NK-92 treated with Interleukin-12 subunit alpha and Interleukin-12 subunit beta, amount 100 ng/mL, for 24 hours (cell line): ENCODE data around the gene SRMS.

Experiments
- DNase-seq: peaks from one replicate; lab custom pipeline; 2025; lab: John Stamatoyannopoulos, UW

The SRMS gene

DNA sequence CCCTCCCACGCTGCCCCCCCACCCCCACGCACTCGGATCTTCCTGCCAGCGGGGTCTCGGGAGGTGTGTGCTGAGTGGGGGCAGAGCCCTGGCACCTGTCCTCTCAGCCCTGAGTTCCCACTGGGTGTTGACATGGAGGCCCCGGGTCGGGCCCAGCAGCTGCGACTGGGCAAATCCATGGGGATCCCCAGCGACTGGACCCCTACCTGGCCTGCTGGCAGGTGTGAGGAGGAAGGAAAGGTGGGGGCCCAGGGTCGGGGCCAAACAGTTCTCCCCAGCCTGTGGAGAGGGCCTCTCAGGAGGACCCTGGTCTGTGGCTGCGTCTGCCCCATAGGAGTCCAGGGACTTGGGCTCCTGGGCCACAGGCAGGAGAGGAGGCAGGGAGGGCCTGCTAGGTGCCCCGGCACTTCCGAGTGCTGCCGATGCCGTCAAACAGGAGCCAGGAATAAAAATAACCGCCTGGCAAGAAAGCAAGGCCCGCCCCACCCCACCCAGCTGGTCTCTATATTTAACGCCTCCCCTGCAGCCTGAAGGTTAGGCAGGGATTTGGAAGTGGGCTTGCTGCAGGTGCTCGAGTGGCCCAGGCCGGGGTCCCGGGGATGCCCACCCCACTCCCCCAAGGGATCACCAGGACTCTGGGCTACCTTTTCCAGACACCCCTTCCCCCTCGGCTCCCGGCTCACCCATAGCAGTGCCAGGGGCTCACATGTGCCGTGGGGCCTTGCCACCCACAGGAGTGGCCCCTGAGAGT is 47.2 kb downstream of the SRMS start:
- DNase-seq = no peak

DNA sequence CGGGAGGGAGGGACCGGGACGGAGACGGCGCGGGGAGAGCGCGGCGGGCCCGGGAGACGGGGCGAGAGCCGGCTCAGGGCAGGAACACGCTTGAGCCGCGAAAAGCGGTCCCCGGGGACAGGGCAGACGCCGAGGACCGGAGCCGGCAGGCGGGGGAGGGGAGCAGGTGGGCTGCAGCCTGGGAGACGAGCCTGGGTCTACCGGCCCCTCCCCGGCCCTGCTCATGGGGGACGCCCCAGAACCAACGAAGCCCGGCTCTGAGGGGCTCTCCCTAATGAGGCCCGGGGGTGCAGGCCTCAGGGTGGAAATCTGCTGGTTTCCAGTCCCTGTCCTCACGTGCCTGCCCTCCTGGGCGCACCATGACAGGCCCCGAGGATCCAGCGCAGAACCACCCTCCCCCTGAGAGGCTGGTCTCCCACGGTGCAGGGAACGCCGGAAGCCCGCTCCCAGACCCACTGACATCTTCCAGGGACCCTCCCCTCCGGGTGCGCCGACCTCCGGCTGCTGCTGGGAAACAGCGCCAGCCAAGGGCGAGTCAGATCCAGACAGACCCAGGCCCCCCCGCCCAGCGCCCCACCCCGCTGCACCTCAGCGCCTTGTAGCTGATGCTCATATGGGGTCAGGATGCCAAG is 48.1 kb downstream of the SRMS start:
- DNase-seq = no peak

DNA sequence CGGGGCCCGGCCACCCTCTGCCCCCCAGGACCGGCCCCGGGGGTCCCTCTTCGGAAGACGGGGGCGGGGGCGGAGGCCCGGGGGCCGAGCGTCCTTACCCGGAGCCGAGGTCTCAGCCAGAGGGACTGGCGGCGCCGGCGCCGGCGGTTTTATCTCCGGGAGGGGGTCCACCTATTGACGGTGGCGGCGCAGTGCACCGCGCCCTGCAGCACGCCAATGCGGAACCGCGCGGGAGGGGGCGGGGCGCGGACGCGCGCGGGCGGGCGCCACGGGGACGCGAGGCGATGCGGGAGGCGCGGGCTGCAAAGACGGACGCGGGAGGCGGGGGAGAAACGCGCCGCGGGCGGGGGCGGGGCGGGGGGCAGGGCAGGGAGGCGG is 48.6 kb downstream of the SRMS start, which contains the start of gene EEF1A2:
Gene EEF1A2, minus strand, starts transcription at position 124 of the 378 bp plus-strand sequence. CDS start 1,320 bp downstream, outside the sequence.
- no peak for DNase-seq

DNA sequence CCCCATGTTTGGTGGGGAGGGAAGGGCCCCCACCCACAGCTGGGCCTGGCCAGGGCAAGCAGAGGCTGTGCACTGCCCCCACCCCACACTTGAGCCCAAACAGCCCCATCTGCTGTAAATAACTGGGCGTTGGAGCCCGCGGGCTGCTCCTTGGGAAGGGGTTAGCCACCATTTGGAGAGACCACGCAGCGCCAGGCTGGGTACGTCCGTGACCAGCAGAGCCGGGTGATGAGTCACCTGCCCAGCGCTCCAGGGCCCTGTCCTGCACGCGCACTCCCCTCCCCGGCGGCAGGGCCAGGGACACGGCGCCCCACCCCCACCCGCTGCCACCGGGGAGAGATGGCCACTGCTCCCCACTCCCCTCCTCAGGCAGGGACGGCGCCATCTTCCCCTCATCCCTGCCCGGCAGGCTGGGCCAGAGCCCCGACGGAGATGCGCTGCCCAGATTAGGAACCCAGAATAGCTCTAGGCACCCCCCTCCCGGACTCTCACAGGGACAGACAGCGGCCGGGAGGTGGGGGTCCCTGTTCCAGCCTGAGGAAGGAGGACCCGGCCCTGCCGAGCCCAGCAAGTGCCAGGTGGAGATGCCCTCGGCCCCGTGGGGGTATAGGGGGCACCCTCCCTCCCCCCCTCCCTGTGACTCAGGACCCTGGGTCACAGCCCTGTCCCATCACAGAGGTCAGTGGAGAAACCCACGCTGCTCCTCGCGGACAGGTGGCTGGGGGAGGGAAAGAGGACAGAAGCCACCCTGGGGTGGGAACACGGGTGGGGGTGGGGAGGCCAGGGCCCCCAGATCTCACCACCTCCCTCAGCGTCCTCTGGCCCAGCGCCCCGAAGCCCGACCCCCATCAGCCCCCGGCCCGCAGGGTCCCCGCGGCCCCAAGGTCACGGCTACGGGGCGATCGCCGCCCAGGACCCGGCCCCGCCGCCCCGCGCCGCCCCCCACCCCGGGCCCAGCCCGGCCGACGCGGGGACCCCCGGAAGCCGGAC is 49.3 kb downstream of the SRMS start:
- no peak for DNase-seq

DNA sequence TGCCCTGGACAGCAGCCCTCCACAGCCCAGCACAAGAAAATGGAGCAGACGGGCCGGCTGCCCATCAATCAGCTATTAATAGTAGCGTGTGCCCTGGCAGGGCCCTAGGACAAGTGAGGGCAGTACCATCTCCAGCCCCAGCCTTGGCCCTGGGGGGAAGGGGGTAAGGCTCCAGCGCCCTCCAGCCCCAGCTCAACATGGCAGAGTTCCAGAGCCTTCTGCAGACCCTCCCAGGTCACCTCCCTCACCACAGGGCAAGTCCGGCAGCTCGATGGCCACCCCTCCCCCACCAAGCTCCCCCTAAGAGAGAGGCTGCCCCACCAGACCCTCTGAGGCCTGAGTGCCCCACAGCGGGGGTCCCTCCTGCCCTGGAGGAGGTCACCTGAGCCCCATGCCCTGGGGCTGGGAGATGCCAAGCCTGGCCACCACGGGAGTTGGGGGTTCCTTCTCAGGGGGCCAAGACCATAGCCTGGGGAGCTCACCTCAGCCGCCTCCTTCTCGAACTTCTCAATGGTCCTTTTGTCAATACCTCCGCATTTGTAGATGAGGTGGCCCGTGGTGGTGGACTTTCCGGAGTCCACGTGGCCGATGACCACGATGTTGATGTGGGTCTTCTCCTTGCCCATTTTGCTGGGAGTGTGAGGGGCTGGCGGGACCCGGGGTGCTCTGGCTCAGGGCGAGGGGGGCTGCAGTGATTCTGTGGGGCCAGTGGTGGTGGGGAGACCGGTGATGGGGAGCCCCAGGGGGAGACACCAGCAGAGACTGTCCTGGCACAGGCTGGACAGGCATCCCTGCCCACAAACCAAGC is 50.2 kb downstream of the SRMS start:
- no peak for DNase-seq

DNA sequence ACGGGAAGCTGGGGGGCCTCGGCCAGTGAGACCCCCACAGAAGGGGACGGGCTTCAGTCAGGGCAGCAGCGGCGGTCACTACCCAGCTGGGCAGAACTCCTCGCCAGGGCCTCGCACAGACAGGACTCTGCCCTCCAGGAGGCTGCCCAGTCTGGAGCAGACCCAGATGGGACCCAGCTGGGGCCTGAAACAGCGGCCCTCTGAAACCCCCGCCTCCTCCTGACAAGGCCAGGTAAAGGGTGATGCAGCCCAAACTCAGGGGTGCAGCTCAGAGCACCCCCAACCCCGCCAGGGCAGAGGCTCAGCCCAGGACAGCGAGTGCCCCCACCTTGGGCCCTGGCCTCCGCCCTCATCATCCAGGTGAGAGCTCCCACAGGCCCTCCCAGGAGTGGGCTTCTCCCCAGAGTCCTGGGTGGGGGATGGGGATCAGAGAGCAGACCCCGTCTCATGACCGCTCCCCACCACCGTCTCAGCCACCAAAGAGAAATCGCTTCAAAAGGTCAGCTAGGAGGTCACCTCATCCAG is 50.9 kb downstream of the SRMS start:
- no peak for DNase-seq

DNA sequence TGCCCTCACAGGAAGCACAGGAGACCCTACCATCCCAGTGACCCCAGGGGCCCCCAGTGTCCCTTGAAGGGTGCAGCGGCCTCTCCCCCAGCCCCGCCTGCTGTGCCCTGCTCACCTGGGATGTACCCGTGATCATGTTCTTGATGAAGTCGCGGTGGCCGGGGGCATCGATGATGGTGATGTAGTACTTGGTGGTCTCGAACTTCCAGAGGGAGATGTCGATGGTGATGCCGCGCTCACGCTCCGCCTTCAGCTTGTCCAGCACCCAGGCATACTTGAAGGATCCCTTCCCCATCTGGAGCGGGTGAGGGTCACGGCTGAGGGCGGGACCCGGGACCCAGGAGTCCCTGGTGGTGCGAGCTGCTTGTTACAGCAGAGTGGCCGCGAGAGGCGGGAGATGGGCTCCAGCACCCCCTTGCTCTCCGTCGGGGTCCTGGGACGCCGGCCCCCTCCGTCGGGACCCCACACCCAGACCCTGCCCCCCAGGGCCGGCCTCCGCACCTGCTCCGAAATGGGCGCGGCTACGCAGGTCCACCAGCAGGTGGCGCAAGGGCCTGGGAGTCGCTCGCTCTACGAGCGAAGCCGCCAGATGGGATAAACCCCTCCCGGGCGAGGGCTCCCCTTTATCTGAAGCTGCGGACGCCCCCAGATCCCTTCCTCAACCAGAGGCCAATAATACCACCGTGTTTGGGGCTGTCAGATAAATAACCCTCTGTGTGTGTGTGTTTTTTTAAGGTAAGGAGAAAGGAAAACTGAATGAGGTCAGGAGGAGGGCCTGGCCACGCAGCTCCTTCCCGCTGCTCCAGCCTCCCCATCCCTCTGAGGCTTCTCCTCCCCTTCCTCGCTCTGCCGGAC is 51.6 kb downstream of the SRMS start:
- peak; percentile 44 for DNase-seq

DNA sequence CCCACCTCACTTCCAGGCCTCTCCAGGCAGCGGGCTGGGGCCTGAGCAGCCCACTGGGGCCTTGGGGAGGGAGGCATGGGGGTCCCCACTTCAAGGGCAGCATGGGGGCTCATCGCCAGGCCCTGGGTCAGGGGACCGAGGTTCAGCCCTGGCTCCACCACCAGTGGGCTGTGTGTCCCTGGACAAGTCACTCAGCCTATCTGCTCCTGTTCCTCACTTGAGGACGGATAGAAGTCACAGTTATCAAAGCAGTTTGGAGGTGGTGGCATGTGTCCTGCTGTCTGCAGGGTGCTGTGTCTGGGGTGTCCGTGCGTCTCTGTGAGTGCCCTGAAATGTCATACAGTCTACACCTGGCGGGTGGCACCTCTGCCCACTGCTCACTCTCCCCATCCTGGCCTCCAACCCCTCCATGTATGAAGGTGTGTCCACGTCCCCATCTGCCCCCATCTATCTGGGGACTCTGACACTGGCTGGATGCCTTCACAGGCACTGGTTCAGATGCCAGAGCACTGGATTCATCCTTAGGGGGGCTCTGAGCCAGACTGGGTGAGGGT is 52.3 kb downstream of the SRMS start:
- no peak for DNase-seq

DNA sequence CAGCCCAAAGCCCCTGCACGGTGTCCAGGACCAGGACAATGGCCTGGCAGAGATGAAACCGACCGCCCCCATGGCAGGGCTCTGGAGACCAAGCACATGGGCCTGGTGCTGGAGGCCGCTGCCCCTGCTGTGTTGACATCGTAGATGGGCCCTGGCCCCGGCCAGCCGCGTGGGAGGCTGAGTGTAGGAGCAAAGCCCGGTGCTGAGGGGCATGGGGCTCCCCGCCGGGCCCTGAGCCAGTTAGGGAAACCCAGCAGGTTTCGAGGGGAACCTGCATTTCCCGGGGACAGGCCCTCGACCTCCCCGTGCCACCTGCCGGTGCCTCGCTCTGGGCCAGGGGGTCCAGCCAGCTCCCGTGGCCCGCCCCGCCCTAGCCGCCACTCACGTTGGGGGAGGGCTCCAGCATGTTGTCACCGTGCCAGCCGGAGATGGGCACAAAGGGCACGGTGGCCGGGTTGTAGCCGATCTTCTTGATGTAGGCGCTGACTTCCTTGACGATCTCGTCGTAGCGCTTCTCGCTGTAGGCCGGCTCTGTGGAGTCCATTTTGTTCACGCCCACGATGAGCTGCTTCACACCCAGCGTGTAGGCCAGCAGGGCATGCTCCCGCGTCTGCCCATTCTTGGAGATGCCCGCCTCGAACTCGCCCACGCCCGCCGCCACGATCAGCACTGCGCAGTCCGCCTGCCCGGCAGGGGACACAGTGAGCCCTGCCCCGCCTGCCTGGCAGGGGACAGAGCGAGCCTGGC is 53.0 kb downstream of the SRMS start:
- no peak for DNase-seq

DNA sequence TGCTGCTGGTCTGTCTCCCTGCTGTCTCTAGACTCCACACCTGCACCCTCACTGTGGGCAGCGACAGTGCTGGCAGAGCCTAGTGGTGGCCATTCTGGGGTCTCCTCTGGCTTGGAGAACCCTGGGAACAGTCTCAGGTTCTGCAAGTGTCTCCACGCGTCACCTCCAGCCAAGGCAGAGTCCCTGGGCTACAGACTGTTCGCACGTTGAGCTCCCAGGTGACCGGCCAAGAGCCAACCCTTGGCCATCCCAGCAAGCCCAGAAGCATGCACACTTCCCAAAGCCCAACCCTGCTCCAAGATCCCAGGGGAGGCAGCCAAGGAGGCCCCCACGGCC is 53.5 kb downstream of the SRMS start:
- no peak for DNase-seq

DNA sequence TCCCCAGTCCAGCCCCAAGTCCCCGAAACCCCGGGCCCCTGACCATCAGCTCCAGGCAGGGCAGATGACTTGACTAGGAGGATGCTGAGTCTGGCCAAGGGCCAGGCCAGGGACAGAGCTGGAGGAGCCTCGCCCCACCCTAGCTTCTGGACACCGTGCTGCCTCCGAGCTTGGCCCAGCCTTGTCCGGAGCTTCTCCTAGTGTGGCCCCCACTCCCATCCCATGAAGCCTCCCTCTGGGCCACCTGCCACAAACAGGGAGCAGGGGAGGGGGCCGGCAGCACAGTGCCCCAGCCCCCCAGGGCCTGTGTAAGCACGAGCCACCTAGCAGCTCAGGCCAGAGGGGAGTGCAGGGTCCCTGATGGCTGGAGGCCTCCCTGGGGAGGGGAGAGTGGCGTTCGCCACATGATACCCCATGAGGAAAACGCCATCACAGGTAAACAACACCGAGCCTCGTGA is 54.0 kb downstream of the SRMS start:
- no peak for DNase-seq

DNA sequence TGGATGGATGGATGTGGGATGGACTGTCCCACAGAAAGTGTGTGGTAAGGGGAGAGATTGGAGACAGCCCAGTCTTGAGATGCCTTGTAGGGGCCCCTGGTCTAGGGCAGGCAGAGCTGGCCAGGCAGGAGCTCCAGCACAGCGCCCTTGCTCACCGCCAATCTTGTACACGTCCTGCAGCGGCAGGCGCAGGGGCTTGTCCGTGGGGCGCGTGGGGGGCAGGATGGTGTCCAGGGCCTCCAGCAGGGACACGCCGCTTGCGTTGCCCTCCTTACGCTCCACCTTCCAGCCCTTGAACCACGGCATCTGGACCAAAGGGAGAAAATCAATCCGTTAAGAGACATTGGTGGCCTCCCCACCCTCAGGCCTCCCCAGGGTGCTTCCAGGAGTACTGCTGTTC is 54.6 kb downstream of the SRMS start:
- no peak for DNase-seq

DNA sequence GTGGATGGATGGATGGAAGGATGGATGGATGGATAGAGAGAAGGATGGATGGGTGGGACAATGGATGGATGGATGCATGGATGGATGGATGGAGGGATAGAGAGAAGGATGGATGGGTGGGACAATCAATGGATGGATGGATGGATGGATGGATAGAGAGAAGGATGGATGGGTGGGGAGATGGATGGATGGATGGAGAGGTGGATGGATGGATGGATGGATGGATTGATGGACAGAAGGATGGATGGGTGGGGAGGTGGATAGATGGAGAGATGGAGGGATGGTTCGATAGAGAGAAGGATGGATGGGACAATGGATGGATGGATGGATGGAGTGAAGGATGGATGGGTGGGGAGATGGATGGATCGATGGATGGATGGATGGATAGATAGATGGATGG is 55.0 kb downstream of the SRMS start:
- no peak for DNase-seq

DNA sequence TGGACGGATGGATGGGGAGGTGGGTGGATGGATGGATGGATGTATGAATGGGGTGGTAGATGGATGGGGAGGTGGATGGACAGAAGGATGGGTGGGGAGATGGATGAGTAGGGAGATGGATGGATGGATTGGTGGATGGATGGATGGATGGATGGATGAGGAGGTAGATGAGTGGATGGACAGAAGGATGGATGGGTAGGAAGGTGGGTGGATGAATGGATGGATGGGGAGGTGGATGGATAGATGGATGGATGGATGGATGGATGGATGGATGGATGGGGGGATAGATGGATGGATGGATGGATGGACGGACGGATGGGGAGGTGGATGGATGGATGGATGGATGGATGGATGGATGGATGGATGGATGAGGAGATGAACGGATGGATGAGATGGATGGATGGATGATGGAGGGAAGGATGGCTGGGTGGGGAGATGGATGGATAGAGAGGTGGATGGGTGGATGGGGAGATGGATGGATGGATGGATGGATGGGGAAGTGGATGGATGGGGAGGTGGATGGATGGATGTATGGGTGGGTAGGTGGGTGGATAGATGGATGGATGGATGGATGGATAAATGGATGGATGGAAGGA is 55.8 kb downstream of the SRMS start:
- no peak for DNase-seq

DNA sequence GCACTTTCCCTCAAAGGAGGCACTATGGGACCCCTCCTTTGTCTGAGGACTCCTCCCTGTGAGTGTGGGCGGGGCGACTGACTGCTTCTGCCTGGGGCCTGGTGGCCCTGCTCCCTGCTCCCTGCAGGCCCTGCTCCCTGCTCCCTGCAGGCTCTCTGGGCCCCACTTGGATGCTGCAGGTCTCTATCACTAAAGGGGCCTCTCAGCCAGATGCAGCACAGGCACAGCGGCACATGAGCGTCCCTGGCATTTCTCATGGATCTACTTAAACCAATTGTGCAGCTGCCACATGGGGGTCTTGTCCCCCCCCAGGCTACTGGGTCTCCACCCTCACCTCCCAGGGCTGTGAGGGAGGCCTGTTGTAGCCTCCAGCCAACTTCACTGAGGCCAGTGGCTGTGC is 56.5 kb downstream of the SRMS start:
- DNase-seq = no peak
